Measurements from ENCODE around the gene SDF4.
"Not testable (repeated sequence)": the region's sequence is repeated elsewhere in the genome, so short reads cannot be mapped to it uniquely, and the experiment has no call there.

The SDF4 gene

DNA sequence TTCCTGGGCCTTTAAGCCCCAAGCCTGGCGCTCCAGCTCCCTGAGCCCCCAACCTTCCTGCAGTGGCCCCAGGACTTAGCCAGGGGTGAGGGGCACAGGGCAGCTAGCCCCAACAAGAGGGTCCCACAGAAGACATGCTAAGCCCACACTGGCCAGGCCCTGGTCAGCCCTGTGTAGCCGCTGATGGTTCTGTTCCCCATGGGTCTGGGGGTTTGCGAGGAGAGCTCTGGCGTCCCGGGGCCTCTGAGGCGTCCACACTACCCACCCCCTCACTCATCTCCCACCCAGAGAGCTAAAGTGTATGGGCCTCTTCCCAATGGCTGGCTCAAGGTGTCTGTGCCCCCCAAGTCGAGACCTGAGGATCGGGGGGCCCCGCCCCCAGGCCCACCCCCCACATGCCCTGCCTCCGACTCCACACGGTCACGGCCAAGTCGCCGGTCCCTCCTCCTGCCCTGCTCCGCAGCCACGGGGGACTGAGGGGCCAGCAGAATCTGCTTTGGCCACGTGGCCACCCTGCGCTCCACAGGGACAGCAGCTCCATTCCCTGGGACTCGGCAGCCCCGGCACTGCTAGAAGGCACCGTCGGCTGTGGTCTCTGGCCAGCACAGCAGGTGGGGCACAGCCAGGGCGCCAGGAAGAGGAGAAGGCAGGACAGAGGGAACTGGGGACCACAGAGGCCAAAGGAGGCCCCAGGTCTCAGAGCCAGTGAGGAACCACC is 33.2 kb downstream of the SDF4 start:
- no peak for DNase-seq (ENCODE audit: low read depth in 2 of 2)

DNA sequence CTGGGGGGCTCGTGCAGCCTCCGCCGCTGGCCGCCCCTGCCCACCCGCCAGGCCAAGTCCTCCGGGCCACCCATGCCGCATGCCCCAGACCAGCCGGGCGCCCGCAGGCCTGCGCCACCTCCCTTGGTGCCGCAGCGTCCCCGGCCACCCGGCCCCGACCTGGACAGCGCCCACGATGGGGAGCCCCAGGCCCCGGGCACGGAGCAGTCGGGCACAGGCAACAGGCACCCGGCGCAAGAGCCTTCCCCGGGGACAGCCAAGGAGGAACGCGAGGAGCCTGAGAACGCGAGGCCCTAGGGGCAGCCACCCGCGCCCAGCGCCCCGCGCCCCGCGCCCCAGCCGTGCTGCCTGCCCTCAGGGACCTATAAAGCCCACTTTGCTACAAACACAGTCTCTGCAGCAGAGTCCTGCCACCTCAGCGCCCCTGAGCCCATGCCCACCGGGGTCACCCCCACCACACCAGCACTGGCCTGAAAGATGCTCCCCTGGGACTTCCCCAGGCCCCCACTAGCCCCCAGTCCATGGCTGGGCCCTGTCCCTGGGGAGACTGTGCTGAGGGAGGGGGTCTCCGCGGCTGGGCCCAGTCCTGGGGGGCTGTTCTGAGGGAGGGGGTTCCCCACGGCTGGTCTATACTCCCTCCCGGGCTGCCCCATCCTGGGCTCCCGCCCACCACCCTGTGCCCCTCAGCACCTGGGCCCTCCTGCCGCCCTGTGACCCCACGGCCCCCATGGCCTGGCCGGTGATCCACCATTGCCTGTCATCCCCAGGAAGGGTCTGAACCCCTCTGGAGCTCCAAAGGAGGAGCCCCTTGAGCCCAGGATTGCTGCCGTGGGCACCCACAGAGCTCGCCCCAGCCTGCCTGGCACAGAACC is 34.0 kb downstream of the SDF4 start:
- no peak for DNase-seq (ENCODE audit: low read depth in 2 of 2)

GRCh38 chr1:1197188-1197500 is 34.7 kb downstream of the SDF4 start:
- no peak for DNase-seq (ENCODE audit: low read depth in 2 of 2)

- DNase-seq (ENCODE audit: low read depth in 2 of 2) = no peak
Measured at GRCh38 chr1:1196431-1197187, 35.2 kb downstream of the SDF4 start.

- not testable (repeated sequence) for DNase-seq (ENCODE audit: low read depth in 2 of 2)
Measured at GRCh38 chr1:1195726-1196125, 36.1 kb downstream of the SDF4 start.

- DNase-seq (ENCODE audit: low read depth in 2 of 2) = no peak
Measured at GRCh38 chr1:1194723-1195122, 37.1 kb downstream of the SDF4 start.

GRCh38 chr1:1191734-1192133 is 40.1 kb downstream of the SDF4 start:
- DNase-seq (ENCODE audit: low read depth in 2 of 2) = no peak

- no peak for DNase-seq (ENCODE audit: low read depth in 2 of 2)
Measured at GRCh38 chr1:1189111-1189510, 42.7 kb downstream of the SDF4 start.

DNA sequence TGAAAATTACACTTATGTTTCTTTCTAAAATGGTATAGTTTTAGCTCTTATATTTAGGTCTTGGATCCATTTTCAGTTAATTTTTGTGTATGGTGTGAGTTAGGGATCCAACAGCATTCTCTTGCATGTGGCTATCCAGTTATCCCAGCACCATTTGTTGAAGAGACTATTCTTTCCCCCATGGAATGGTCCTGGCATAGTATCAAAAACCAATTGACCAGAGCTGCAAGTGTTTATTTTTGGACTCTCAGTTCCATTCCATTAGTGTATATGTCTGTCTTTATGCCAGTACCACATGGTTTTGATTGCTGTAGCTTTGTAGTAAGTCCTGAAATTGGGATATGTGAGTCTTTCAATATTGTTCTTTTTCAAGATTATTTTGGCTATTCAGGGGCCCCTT is 43.9 kb downstream of the SDF4 start:
- DNase-seq (ENCODE audit: low read depth in 2 of 2) = no peak

DNA sequence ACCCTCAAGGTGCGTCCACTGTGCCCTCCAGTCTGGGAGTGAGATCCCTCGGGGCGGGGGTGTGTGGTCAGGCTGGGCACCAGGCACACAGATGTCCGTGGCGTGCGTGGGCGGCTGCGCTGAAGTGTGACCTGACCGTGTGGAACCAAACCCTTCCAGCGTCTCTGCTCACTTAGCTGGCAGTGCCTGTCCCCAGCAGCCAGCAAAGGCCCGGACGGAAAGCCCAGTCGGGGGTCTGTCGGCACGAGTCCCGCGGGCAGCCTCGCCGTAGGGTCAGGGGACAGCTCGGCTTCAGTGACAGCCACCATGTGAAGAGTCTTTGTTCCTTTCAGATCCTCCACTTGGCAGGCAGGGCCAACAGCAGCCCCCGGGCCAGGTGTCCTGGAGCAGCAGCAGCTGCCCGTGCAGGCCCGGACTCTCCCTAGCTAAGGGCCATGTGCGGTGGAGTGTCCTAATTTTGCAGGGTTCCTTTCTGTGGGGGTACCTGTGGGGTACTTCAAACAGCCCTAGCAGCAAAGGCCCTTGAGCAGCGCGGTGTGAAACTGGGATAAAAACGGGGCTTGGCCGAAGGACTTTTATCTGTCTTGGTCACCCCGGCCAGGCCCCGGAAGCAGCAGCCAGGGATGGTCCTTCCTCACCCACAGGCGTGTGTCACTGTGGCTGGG is 46.6 kb downstream of the SDF4 start:
- no peak for DNase-seq (ENCODE audit: low read depth in 2 of 2)

DNA sequence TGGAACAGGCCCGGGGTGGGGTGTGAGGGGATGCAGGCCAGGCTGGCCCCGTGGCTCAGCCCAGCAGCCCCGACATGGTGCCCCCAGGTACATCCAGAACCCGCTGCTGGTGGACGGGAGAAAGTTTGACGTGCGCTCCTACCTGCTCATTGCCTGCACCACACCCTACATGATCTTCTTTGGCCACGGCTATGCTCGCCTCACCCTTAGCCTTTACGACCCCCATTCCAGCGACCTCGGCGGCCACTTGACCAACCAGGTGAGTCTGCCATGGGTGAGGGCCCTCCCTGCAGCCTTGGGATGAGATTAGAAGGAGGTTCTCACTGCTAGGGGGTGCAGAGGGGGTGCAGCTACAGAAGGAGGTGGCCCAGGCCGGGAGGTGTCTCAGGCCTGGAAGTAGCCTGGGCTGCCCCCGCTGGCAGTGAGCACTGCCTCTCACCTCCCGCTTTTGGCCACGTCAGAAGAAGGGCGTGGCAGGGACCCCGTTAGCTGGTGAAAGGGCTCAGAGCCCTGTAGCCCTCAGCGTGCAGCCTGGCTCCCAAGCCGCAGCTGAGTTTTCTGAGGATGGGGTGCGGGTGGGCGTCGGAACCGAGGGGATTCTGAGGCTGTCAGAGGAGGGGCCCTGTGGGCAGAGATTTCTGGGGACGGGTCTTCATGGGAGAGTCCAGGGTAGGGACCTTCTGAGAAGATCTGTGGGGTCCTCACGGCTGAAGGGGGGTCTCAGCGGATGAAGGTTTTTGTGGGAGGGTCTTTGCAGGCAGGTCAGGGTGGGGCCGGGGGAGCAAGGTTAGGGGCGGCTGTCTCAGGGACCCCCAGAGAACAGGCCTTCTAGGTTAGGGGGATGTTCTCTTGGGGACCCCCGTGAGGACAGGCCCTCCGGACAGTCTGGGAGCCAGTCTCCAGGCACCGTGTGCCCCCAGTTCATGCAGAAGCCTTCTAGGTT is 47.7 kb downstream of the SDF4 start:
- no peak for DNase-seq (ENCODE audit: low read depth in 2 of 2)

GRCh38 chr1:1183221-1183747 is 48.5 kb downstream of the SDF4 start:
- no peak for DNase-seq (ENCODE audit: low read depth in 2 of 2)

- DNase-seq (ENCODE audit: low read depth in 2 of 2) = no peak
Measured at GRCh38 chr1:1182491-1183220, 49.1 kb downstream of the SDF4 start.

- no peak for DNase-seq (ENCODE audit: low read depth in 2 of 2)
Measured at GRCh38 chr1:1181938-1182410, 49.8 kb downstream of the SDF4 start.

DNA sequence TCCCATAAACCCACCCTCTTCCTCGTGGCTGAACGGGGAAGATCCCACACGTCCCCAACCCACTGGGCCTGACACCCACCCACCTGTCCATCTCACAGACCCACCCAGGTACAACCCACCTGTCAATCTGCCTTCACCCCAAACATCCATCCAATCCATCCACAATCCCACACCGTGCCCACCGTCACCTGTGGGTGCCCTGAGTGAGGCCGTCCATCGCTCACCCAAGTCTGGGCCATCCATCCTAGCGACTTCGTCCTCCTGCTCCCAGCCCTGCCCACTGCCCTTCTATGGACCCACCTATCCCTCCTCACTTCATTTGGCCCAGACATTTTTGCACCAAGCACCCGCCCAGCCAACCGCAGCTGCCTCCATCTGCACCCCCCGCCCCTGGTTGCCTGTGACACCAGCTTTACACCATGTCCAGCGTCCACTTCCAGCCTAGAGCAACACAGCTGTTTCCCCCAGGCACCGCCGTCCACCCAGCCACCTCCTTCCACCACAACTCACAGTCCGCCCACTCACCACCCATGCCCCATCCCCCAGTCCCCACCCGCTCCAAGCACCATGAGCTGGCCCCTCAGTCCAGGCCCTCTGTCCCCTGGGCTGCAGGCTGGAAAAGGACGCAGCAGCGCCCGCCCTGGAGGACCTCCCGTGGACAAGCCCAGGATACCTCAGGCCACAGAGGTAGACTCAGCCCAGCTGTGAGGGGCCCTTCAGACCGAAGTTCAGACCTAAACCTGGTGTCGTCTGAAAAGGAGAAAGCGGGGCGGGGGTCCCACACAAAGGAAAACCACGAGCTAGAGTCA is 50.5 kb downstream of the SDF4 start:
- DNase-seq (ENCODE audit: low read depth in 2 of 2) = no peak

DNA sequence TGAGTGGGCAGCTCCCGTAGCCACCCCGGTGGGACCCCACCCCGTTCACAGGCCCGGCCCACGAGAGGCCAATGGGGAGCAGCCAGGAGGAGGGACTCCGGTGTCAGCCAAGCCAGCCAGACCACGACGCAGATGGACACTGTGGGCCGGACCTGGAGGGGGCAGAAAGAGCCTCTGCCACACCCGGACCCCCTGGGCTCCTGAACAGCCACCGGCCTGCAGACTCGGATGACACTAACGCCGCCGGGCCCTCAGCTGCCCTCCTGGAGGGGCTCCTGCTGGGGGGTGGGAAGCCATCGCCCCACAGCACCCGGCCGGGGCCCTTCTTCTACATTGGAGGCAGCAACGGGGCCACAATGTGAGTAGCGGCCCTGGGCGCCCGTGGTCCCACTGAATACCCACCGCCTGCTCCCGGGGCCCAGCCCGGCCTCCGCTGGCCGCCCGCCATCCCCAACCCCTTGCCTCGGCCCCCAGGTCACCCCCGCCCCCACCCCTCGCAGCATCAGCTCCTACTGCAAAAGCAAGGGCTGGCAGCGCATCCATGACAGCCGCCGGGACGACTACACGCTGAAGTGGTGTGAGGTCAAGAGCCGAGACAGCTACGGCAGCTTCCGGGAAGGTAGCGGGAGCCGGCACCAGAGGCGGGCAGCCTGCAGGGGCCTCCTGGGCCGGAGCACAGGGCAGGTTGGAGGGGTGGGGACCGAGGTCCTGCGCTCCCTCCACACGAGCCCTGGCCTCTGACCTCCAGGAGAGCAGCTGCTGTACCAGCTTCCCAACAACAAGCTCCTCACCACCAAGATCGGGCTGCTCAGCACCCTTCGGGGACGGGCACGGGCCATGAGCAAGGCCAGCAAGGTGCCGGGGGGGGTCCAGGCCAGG is 51.6 kb downstream of the SDF4 start:
- no peak for DNase-seq (ENCODE audit: low read depth in 2 of 2)

- no peak for DNase-seq (ENCODE audit: low read depth in 2 of 2)
Measured at GRCh38 chr1:1179346-1179982, 52.3 kb downstream of the SDF4 start.
